NCI-H1930 (cell line): Measurements from ENCODE around the gene DAB2IP.
"Not testable (repeated sequence)": the region's sequence is repeated elsewhere in the genome, so short reads cannot be mapped to it uniquely, and the experiment has no call there.

Experiments
- DNase-seq, 2 experiments: peaks; one replicate each; lab custom pipeline; 2025; lab: John Stamatoyannopoulos, UW

Gene DAB2IP

GRCh38 chr9:121794334-121794733 is 142.9 kb downstream of the DAB2IP start:
- not testable (repeated sequence) for DNase-seq

- no peak for DNase-seq
Observed at GRCh38 chr9:121797081-121797480, 145.6 kb downstream of the DAB2IP start.

GRCh38 chr9:121798941-121799340 is 147.5 kb downstream of the DAB2IP start:
- no peak for DNase-seq

GRCh38 chr9:121800376-121800775 is 148.9 kb downstream of the DAB2IP start:
- no peak for DNase-seq

GRCh38 chr9:121801579-121801978 is 150.1 kb downstream of the DAB2IP start:
- no peak for DNase-seq

GRCh38 chr9:121802753-121803152 is 151.3 kb downstream of the DAB2IP start:
- DNase-seq, result no peak

GRCh38 chr9:121807069-121807822 is 155.8 kb downstream of the DAB2IP start:
- DNase-seq, result no peak

GRCh38 chr9:121807823-121808278 is 156.4 kb downstream of the DAB2IP start:
- DNase-seq, result no peak

- DNase-seq, result no peak
Observed at GRCh38 chr9:121808781-121809180, 157.3 kb downstream of the DAB2IP start.

GRCh38 chr9:121809356-121810050 is 158.1 kb downstream of the DAB2IP start:
- DNase-seq, result no peak

GRCh38 chr9:121810489-121810888 is 159.1 kb downstream of the DAB2IP start:
- DNase-seq, result no peak

GRCh38 chr9:121811140-121811539 is 159.7 kb downstream of the DAB2IP start:
- no peak for DNase-seq

- no peak for DNase-seq
Observed at GRCh38 chr9:121811751-121812150, 160.3 kb downstream of the DAB2IP start.

- no peak for DNase-seq
Observed at GRCh38 chr9:121812159-121812735, 160.8 kb downstream of the DAB2IP start.

GRCh38 chr9:121813519-121814210 is 162.2 kb downstream of the DAB2IP start:
- no peak for DNase-seq

- DNase-seq, result no peak
Observed at GRCh38 chr9:121814594-121814993, 163.2 kb downstream of the DAB2IP start.

GRCh38 chr9:121815084-121815483 is 163.7 kb downstream of the DAB2IP start:
- DNase-seq, result no peak

- no peak for DNase-seq
Observed at GRCh38 chr9:121815546-121816448, 164.4 kb downstream of the DAB2IP start.

GRCh38 chr9:121816449-121816817 is 165.0 kb downstream of the DAB2IP start:
- DNase-seq, result no peak

- DNase-seq, result no peak
Observed at GRCh38 chr9:121816845-121817450, 165.5 kb downstream of the DAB2IP start.

- DNase-seq, result no peak
Observed at GRCh38 chr9:121817476-121817875, 166.0 kb downstream of the DAB2IP start.
